Left lobe of liver (tissue), 2 donors: Measurements from ENCODE around the gene PARD6G. TPM values are rescaled to one million over a fixed set of nuclear protein-coding genes. Genes with fewer than 3 reads are reported as not detected.

Source experiments
- ATAC-seq: fragments of 200-7000 bp; cut with Tn5 transposase; one replicate; pipeline ENCODE4 v1.9.1; 2020; ENCODE audit warnings: mild to moderate bottlenecking, moderate library complexity
- DNase-seq: peaks from one replicate; pipeline ENCODE4 v3.0.0-alpha.2; 2020; ENCODE audit warnings: low spot score
- total RNA-seq: library from RNA; stranded (reverse); gene quantifications from one replicate; pipeline ENCODE4 v1.2.1, GENCODE V29; 2021
- donor health status: DM: no; HTN: no; CAD: no; lungs with moderate emphysema.
- donor health status: DM: no; HTN: yes; CAD: no.

Gene PARD6G
- total RNA-seq, 1 donor from 2014 or later: 2.3 TPM

DNA sequence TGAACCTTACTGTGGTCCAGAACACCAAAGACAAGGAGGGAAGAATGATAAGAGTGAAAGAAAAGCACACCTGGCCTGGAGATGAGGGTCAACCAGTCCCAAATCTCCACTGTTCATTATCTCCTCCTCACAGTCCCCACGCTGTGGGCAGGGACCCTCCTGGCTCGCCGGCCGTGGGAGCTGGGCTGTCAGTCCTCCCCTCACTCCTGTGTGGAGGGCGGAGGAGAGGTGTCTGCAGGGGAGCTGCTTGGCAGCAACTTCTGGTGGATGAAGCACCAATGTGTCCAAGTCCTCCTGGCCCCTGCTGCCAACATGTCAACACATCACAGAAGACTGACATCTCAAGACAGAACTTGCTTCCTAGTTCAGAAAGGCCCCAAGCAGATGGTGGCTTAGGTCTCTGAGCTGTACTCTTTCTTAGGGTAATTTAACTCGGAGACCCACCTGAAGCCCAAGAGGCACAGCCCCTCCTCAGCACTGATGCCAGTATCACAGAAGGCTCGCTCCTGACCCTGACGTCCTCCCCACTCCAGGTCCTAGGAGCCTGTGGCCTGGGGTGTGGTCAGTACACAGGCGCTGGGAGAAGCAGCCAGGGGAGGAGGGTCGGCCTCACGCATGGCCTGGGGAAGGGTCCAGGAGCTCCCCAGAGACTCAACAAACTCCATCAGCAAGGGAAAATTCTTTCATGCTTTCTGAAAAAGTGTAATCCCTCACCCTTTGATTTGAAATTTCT, 54.5 kb downstream of the PARD6G start:
- DNase-seq: no peak
- ATAC-seq: no peak

- ATAC-seq (no peak), DNase-seq (peak; percentile 31)
Measured at GRCh38 chr18:80191907-80192652, 55.2 kb downstream of the PARD6G start.

DNA sequence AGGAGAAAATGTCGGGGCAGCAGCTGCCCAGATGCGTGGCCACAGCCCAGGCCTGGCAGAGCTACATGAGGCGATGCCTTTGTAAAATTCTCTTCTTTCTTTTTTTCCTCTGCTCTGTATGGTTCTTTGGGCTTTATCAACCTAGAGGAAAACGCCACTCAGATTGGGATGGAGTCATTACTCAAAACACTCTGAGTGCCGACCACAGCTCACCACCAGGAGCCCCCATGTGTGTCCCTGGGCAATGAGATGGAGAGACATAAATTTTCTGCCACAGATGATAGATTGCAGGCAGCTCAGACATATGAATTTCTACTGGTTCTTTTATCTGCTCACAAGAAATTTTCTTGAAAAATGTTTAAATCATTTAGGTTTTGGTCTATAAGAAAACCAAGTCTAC, 56.0 kb downstream of the PARD6G start:
- DNase-seq (peak; percentile 8), ATAC-seq (no peak)

DNA sequence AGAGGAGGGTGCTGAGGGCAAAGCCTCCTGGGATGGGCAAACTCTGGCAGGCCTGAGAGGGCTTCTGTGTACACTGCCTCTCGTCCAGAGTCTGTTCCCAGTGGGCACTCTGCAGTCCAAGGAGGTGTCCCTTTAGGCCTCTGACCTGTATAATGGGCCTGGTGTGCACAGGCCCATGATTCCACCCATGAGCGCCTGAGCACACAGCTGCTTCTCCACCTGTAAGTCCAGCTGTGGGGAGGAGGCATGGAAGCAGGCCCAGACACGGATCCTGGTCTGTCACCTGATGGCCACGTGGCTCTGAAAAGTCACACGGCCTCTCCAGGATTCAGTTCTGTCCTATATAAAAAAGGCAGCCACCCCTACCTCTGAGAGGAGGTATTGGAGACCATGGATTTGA, 57.0 kb downstream of the PARD6G start:
- ATAC-seq: no peak
- DNase-seq: no peak

DNA sequence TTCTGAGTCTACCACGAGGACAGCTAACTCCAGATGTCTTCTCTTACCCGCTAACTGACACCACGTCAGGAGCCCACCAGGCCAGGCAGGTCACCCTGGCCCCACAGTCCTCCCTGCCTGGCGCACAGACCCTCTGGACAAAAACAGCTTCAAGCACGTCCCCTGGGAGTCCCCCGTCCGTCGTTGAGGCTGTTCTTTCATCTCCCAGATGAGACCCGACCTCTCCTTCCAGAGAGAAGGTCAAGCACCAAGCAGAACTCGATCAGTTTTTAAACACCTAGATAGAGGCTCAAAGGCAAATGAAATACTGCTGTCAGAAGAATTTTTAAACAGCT, 57.8 kb downstream of the PARD6G start:
- DNase-seq: no peak

GRCh38 chr18:80188643-80189530, 58.4 kb downstream of the PARD6G start:
- DNase-seq (no peak), ATAC-seq (no peak)

More for the DNA sequence above, 57.8 kb downstream of the PARD6G start:
- ATAC-seq: no peak

GRCh38 chr18:80187956-80188642, 59.2 kb downstream of the PARD6G start:
- no peak for ATAC-seq
- no peak for DNase-seq

DNA sequence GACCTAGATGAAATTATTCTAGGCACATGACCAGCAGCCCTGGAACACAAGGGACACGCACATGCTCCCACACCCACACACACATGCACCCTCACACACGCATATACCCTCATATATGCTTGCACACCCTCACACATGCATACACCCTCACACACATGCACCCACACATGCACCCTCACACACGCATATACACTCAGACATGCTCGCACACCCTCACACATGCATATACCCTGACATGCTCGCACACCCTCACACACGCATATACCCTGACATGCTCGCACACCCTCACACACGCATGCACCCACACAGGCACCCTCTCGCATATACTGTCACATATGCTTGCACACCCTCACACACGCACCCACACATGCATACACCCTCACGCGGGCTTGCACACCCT, 61.8 kb downstream of the PARD6G start:
- peak; percentile 11 for DNase-seq
- no peak for ATAC-seq

- peak; percentile 27 for DNase-seq
- no peak for ATAC-seq
Measured at GRCh38 chr18:80184243-80184772, 63.0 kb downstream of the PARD6G start.

- peak; percentile 46 for ATAC-seq
- no peak for DNase-seq
Measured at GRCh38 chr18:80183273-80184050, 63.9 kb downstream of the PARD6G start.

- DNase-seq (no peak), ATAC-seq (no peak)
Measured at GRCh38 chr18:80182855-80183254, 64.5 kb downstream of the PARD6G start.

DNA sequence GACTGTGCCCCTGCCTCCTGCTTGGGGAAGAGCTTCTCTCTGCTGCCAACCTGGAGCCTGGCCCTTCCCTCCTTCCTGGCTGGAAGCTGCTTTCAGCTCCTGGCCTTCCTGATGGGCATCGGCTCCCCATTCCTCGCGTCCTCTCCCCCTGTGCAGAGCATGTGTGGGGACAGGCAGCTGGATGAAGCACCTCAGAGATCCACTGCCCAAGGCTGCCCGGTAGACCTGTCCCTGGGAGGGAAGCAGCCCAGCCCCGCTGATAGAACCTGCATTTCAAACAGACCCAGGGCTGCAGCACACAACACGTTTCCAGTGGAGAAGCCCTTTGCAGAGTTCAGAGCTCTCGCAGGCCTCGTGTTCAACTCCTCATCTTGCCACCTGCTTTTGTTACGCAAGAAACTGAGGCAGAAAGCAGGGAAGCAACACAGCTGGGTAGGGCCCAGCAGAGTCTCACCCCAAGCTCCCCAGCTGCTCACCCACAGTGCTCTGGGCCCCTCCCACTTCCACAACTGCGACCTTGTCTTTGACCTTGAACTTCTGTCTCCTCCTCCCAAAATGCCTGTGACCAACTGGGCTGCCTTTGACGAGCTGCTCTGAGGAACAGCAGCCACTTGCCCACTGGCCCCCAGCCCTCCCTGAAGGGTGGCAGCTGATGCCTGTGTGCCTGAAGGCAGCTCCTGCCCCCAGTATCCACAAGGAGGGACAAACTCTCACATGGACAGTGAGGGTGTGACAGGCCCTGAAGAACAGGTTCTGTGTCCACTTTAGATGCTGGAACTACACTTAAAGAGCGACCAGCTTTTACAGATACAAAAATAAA, 65.5 kb downstream of the PARD6G start:
- DNase-seq (no peak), ATAC-seq (no peak)

- DNase-seq: no peak
Measured at GRCh38 chr18:80180778-80181564, 66.3 kb downstream of the PARD6G start.

GRCh38 chr18:80179857-80180558, 67.3 kb downstream of the PARD6G start:
- DNase-seq: no peak

More at GRCh38 chr18:80180778-80181564, 66.3 kb downstream of the PARD6G start:
- ATAC-seq: no peak

GRCh38 chr18:80178935-80179818, 68.1 kb downstream of the PARD6G start:
- DNase-seq (no peak), ATAC-seq (no peak)

More at GRCh38 chr18:80179857-80180558, 67.3 kb downstream of the PARD6G start:
- no peak for ATAC-seq

GRCh38 chr18:80177128-80177527, 70.2 kb downstream of the PARD6G start:
- DNase-seq: no peak
- no peak for ATAC-seq
